SU-DHL-6 (cell line): ENCODE measurements around the gene SCN8A.

Experiments used
- CTCF ChIP-seq: fragments of 200-600 bp; sonication (generic); IDR thresholded peaks from one replicate; pipeline ENCODE4 v1.5.1; 2017; ENCODE audit warnings: antibody characterized with exemption, mild to moderate bottlenecking, low read length, moderate library complexity; ENCODE audit not compliant: insufficient read depth, poor library complexity, severe bottlenecking
- EZH2phosphoT487 ChIP-seq: fragments of 200-600 bp; sonication (generic), shearing (Covaris generic); conservative IDR thresholded peaks from 2 replicates; pipeline ENCODE4 v1.6.1; 2018; ENCODE audit warnings: mild to moderate bottlenecking, antibody characterized with exemption, low read length, moderate library complexity, mixed read lengths

DNA sequence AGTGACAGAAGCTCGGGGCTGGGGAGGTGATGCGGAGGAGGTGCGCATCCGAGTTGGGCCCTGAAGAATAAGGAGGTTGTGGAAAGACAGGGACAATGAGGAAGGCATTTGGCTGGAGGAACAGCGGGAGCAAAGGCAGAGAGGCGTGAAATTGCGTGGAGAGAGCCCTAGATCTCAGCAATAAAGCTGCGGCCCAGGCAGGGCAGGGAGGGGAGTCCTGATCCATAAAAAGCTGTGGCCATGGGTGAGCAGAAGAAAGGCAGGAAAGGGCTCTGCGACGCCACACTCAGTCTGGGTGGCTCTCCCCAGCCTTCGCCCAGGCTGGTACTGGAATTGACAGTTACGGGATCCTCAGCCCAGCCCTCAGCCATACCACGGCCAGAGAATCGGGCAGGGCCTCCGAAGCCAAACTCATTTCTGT, 255.2 kb downstream of the SCN8A start:
- no peak for TF ChIP-seq CTCF
- no peak for TF ChIP-seq EZH2phosphoT487
